Loucy (cell line): ENCODE results near the gene ATRAID.

ENCODE experiments used
- EZH2phosphoT487 ChIP-seq: fragments of 200-600 bp; IDR thresholded peaks from 2 replicates; pipeline ENCODE4 v1.6.1; 2018; ENCODE audit warnings: antibody characterized with exemption, mild to moderate bottlenecking, moderate library complexity, borderline replicate concordance
- TF ChIP-seq, protein P1 (sequence below): fragments of 200-600 bp; sonication (generic); conservative IDR thresholded peaks from 2 replicates; pipeline ENCODE4 v1.5.1; 2014; ENCODE audit warnings: mild to moderate bottlenecking, antibody characterized with exemption, low read length

DNA sequence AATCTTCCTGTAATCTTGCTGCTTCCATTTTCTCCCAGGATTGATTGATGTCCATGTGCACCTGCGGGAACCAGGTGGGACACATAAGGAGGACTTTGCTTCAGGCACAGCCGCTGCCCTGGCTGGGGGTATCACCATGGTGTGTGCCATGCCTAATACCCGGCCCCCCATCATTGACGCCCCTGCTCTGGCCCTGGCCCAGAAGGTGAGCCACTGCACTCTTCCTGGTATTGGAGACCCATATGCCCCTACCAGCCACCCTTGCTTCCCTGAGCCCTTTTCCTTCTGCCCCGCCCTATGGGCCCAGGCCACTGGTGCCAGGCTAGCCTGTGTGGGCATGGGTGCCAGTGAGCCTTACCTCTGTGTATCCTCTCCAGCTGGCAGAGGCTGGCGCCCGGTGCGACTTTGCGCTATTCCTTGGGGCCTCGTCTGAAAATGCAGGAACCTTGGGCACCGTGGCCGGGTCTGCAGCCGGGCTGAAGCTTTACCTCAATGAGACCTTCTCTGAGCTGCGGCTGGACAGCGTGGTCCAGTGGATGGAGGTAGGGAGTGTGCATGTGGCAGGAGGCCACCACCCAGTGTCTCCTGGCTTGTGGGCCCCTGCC is 25.6 kb downstream of the ATRAID start:
- TF ChIP-seq, protein P1, sequence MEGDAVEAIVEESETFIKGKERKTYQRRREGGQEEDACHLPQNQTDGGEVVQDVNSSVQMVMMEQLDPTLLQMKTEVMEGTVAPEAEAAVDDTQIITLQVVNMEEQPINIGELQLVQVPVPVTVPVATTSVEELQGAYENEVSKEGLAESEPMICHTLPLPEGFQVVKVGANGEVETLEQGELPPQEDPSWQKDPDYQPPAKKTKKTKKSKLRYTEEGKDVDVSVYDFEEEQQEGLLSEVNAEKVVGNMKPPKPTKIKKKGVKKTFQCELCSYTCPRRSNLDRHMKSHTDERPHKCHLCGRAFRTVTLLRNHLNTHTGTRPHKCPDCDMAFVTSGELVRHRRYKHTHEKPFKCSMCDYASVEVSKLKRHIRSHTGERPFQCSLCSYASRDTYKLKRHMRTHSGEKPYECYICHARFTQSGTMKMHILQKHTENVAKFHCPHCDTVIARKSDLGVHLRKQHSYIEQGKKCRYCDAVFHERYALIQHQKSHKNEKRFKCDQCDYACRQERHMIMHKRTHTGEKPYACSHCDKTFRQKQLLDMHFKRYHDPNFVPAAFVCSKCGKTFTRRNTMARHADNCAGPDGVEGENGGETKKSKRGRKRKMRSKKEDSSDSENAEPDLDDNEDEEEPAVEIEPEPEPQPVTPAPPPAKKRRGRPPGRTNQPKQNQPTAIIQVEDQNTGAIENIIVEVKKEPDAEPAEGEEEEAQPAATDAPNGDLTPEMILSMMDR: no peak
- TF ChIP-seq EZH2phosphoT487: no peak
